ENCODE data around the gene GNA12. TPM values are rescaled to one million over a fixed set of nuclear protein-coding genes. Genes with fewer than 3 reads are reported as not detected.

GNA12 gene
- total RNA-seq, 2 experiments from 2014 or later, result 23.6 to 23.7 TPM

DNA sequence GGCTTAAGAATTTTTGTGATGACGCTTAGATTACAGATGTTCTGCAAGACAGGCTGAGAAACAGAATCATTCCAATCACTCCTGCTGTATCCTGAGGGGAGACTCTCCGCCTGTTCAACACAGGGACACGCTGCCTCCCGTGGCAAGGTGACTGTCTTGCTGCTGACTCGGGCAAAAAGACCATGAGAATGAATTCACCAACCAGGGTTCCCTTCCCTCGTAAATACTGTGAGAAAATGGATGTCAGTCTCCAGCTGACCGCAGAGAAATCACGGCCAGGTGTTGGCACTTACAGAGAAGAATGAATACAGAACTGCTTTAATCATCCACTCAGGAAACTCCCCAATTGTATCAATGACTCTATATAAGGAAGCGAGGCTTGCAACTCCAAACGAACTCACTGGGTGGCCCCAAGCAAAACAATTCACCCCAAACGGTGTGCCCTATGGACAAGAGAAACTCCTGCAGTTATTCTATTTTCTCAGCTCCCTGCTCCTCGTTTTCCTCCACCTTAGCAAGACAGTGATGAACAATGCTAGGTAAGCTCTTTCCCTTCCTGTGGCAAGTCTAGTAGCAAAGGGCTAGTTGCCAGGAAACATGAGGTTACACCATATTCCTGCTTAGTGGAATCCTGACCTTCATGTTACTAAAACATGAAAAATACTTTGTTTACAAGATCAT is 22.8 kb downstream of the GNA12 start:
- Mint-ChIP-seq H3K27ac (no peak overlapping the region), H3K9me3 (no peaks in the 10 kb centered on the region), H3K27me3 (no peaks in the 10 kb centered on the region), H3K4me1 (ENCODE audit: low read depth) (peaks cover 39% of the 10 kb centered on the region), H3K4me3 (no peak overlapping the region), H3K36me3 (peaks cover 2% of the 10 kb centered on the region)
- ChIA-PET CTCF (interaction anchor here (1.2 to 1.5 kb wide), 2 partner anchors 61 to 64 kb away, joined by 3 to 4 read pairs; no protein-coding TSS in a partner anchor), POLR2A (no interaction called here)
- intact Hi-C loops (cut with micrococcal nuclease), result loop anchor here (5.0 kb wide), 1 partner anchor 64 kb away; no protein-coding TSS in a partner anchor
- DNase-seq, result peak; percentile 20

DNA sequence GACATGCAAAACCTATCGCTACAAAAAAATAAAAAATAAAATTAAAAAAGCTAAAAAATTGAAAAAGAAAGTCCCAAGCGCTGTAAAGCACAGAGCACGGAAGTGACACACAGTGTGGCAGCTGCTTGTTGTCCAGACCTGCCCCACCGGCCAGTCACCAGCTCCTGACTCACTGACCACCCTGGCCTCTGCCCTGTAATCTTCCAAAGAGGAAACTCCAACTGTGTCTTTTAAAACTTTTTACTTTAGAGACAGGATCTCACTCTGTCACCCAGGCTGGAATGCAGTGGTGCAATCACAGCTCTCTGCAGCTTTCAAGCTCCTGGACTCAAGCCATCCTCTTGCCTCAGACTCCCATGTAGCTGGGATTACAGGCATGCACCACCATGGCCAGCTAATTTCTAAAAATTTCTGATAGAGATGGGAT is 23.6 kb downstream of the GNA12 start:
- H3K4me3 Mint-ChIP-seq, result no peak overlapping the region
- CTCF ChIA-PET, result interaction anchor here (0.6 to 1.5 kb wide), 4 partner anchors 60 to 111 kb away, joined by 3 to 4 read pairs (median 4); no protein-coding TSS in a partner anchor
- H3K27ac Mint-ChIP-seq, result no peak overlapping the region
- POLR2A ChIA-PET, result interaction anchor here (0.7 kb wide), 1 partner anchor 48 kb away, joined by 3 read pairs; no protein-coding TSS in a partner anchor
- peaks cover 2% of the 10 kb centered on the region for H3K36me3 Mint-ChIP-seq
- H3K27me3 Mint-ChIP-seq, result no peaks in the 10 kb centered on the region
- H3K9me3 Mint-ChIP-seq, result no peaks in the 10 kb centered on the region
- peaks cover 39% of the 10 kb centered on the region for H3K4me1 Mint-ChIP-seq (ENCODE audit: low read depth)
- intact Hi-C loops (cut with micrococcal nuclease), result loop anchor here (5.0 kb wide), 1 partner anchor 63 kb away; no protein-coding TSS in a partner anchor
- no peak for DNase-seq

DNA sequence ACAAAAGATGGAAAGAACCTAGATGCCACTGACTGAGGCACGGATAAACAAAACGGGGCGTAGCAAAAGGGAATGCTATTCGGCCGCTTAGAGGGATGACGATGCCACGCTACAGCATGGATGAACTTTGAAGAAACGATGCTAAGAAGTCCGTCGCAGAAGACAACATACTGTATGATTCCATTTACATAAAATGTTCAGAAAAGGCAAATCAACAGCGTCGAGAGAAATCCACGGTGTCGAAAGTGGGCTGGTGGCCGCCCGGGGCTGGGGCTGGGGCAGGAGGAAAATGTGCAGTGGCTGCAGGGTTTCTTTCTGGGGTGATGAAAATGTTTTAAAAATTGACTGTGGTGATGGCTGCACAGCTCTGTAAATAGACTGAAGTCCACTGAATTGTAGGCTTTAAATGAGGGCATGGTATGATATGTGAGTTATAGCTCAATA is 24.1 kb downstream of the GNA12 start:
- H3K4me3 Mint-ChIP-seq, result no peak overlapping the region
- ChIA-PET POLR2A (interaction anchor here (0.7 kb wide), 1 partner anchor 47 kb away, joined by 3 read pairs; no protein-coding TSS in a partner anchor), CTCF (interaction anchor here (0.6 to 1.2 kb wide), 3 partner anchors 59 to 110 kb away, joined by 3 to 4 read pairs (median 3); no protein-coding TSS in a partner anchor)
- H3K27me3 Mint-ChIP-seq, result no peaks in the 10 kb centered on the region
- DNase-seq, result no peak
- H3K36me3 Mint-ChIP-seq, result peaks cover 2% of the 10 kb centered on the region
- peaks cover 33% of the 10 kb centered on the region for H3K4me1 Mint-ChIP-seq (ENCODE audit: low read depth)
- H3K27ac Mint-ChIP-seq, result no peak overlapping the region
- intact Hi-C loops (cut with micrococcal nuclease), result loop anchor here (5.0 kb wide), 1 partner anchor 63 kb away; no protein-coding TSS in a partner anchor
- no peaks in the 10 kb centered on the region for H3K9me3 Mint-ChIP-seq

DNA sequence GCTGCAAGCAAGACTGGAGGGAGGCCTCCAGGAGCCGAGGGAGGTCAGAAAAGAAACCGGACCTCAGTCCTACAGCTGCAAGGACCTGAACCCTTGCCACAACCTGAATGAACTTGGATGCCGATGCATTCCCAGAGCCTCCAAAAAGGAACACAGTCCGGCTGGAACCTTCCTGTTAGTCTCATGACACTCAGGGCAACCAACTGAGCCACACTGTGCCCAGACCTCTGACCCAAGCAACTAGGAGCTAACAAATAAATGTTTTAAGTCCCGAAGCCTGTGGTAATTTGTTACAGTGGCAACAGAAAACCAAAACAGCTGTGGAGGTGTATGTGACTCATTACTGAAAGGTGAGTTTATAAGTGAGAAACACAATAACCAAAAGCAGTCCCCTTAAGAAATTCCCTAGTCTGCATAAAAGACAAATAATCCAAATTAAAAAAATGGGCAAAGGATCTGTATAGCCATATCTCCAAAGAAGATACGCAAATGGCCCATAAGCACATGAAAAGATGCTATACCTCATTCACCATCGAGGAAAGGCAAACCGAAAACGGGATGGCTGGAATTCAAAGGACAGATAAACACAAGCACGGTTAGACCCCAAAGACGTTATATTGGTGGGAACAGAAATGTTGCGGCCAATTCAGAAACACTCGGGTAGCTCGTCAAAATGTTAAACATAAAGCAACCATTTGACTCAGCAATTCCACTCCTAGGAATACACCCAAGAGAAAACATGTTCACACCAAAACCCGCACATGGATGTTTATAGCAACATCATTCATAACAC is 24.8 kb downstream of the GNA12 start:
- no peak overlapping the region for H3K27ac Mint-ChIP-seq

DNA sequence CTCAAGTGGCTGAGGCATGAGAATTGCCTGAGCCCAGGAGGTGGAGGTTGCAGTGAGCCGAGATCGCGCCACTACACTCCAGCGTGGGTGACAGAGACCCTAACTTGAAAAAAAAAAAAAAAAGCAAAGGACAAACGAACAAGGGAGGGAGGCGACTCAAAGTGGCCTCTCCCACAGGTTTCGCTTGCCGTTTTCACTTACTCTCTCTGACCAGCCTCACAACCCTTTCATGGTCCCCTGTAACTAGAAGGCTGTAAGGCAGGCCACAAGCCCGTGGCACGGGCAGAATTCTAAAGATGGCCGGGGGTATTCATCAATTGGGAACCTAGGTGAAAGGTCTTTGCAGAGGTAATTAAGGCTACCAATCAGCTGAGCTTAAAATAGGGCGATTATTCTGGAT is 25.5 kb downstream of the GNA12 start:
- intact Hi-C loops (cut with micrococcal nuclease), result no loop called here
- H3K27ac Mint-ChIP-seq, result no peak overlapping the region
- peaks cover 29% of the 10 kb centered on the region for H3K4me1 Mint-ChIP-seq (ENCODE audit: low read depth)
- POLR2A ChIA-PET, result no interaction called here
- no peak overlapping the region for H3K4me3 Mint-ChIP-seq
- no peaks in the 10 kb centered on the region for H3K9me3 Mint-ChIP-seq
- no peak for DNase-seq
- H3K27me3 Mint-ChIP-seq, result no peaks in the 10 kb centered on the region
- CTCF ChIA-PET, result interaction anchor here (1.1 kb wide), 1 partner anchor 108 kb away, joined by 4 read pairs; no protein-coding TSS in a partner anchor
- peaks cover 5% of the 10 kb centered on the region for H3K36me3 Mint-ChIP-seq

More for the DNA sequence above, 24.8 kb downstream of the GNA12 start:
- H3K4me1 Mint-ChIP-seq (ENCODE audit: low read depth), result peaks cover 29% of the 10 kb centered on the region
- H3K36me3 Mint-ChIP-seq, result peaks cover 5% of the 10 kb centered on the region
- H3K4me3 Mint-ChIP-seq, result no peak overlapping the region
- CTCF ChIA-PET, result interaction anchor here (1.1 to 1.2 kb wide), 3 partner anchors 59 to 110 kb away, joined by 3 to 4 read pairs (median 4); no protein-coding TSS in a partner anchor
- intact Hi-C loops (cut with micrococcal nuclease), result no loop called here
- POLR2A ChIA-PET, result interaction anchor here (0.7 kb wide), 1 partner anchor 47 kb away, joined by 3 read pairs; no protein-coding TSS in a partner anchor
- no peaks in the 10 kb centered on the region for H3K27me3 Mint-ChIP-seq
- H3K9me3 Mint-ChIP-seq, result no peaks in the 10 kb centered on the region
- DNase-seq, result no peak

DNA sequence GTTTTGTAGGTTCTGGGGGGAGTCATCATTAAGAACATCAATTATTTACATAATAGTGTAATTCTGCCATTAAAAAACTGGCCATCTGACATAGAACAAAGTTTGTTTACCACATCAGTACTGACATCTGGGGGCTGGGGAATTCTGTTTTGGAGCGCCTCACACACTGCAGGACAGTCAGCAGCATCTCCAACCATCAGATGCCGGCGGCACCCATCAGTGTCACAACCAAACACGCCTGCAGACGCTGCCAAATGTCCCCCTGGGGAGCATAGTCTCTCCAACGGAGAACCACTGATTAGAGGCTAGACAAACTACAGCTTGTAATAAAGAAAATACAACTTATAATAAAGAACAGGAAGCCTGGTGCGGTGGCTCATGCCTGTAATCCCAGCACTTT is 26.0 kb downstream of the GNA12 start:
- Mint-ChIP-seq H3K4me3 (no peak overlapping the region), H3K4me1 (ENCODE audit: low read depth) (peaks cover 32% of the 10 kb centered on the region), H3K27me3 (no peaks in the 10 kb centered on the region), H3K27ac (no peak overlapping the region), H3K36me3 (peaks cover 5% of the 10 kb centered on the region), H3K9me3 (no peaks in the 10 kb centered on the region)
- CTCF ChIA-PET, result interaction anchor here (1.1 kb wide), 1 partner anchor 108 kb away, joined by 4 read pairs; no protein-coding TSS in a partner anchor
- POLR2A ChIA-PET, result no interaction called here
- intact Hi-C loops (cut with micrococcal nuclease), result no loop called here
- no peak for DNase-seq

DNA sequence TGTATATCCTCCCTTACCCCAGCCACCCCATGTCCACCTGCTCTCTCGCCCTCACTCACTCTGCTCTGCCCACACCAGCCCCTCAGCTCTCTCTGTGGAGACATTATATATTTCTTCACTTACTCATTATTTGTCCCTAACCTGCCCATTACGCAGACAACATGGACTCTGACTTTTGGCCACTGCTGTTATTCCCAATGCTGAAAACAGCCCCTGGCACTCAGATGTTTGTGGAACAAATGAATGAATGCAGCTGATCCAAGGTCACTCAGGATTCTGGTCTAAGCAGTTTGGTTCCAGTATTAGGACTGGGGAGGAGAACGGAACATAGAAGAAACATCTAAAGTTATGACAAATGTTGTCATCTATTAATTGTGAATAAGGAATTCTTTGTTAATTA is 26.7 kb downstream of the GNA12 start:
- Mint-ChIP-seq H3K4me1 (ENCODE audit: low read depth) (peaks cover 32% of the 10 kb centered on the region), H3K27ac (no peak overlapping the region), H3K36me3 (peaks cover 5% of the 10 kb centered on the region), H3K9me3 (no peaks in the 10 kb centered on the region), H3K27me3 (no peaks in the 10 kb centered on the region), H3K4me3 (no peak overlapping the region)
- ChIA-PET POLR2A (no interaction called here), CTCF (no interaction called here)
- intact Hi-C loops (cut with micrococcal nuclease), result no loop called here
- no peak for DNase-seq

DNA sequence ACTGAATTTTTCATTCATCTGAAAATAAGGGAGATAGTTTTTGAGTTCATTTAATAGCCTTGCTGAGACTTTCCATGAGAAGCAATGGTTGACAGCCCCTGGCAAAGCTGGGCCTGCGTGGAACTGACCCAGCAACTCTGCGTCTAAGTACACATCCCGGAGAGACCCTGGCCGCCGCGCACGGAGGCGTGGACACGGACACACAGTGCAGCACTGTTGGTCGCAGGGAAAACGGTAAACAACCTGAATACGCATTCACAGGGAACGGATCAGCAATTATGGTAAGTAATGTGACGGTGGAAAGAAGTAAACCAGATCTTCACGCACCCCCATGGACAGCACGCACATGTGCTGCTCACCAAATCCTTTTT is 28.2 kb downstream of the GNA12 start:
- no peaks in the 10 kb centered on the region for H3K27me3 Mint-ChIP-seq
- peaks cover 3% of the 10 kb centered on the region for H3K36me3 Mint-ChIP-seq
- H3K27ac Mint-ChIP-seq, result no peak overlapping the region
- no peak overlapping the region for H3K4me3 Mint-ChIP-seq
- POLR2A ChIA-PET, result interaction anchor here (0.6 kb wide), 1 partner anchor 172 kb away, joined by 4 read pairs; no protein-coding TSS in a partner anchor
- no peak for DNase-seq
- no peaks in the 10 kb centered on the region for H3K9me3 Mint-ChIP-seq
- intact Hi-C loops (cut with micrococcal nuclease), result no loop called here
- H3K4me1 Mint-ChIP-seq (ENCODE audit: low read depth), result peaks cover 18% of the 10 kb centered on the region
- CTCF ChIA-PET, result interaction anchor here (0.6 kb wide), 1 partner anchor 97 kb away, joined by 4 read pairs; no protein-coding TSS in a partner anchor

DNA sequence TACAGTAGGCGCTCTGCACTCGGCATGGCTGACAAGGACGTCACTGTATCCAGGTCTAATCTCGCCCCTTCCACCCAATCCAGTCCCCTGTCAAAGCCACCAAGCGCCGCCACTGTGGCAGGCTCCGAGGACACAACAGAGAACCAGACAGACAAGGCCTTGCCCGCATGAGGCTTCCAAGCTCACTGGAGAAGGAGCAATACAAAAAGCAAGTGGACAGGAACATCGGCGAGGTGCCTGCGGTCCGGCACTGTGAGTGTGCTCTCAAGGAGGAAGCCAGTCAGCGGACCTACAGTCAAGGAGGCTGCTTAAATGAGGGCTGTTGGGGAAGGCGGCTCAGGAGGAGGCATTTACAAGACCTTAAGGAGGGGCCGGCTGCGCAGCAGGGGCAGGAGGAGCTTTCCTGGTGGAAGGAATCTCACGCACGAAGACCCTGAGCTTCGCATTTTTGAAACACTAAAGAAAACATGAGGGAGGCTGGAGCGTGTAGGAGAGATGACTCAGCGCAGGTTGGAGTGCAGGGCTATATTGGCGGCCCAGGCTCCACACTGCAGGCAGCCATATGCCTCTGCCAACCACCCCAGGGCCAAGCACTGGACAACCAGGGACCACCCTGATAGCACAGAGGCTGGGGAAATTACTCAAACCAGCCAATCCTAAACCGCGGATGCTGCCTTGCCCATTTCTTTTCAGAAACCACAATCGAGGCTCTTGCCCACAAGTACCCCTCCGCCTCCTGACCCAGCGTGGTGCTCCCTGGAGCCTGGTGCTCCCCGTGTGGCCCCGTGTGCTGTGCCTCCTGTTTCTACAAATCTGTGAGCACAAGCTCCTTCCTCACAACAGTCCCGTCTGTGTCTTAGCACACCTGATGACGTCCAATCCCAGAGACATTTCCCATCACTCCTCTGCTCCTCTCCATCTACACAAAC is 28.9 kb downstream of the GNA12 start:
- Mint-ChIP-seq H3K4me3 (no peak overlapping the region), H3K27me3 (no peaks in the 10 kb centered on the region), H3K9me3 (no peaks in the 10 kb centered on the region), H3K36me3 (peaks cover 3% of the 10 kb centered on the region), H3K4me1 (ENCODE audit: low read depth) (peaks cover 18% of the 10 kb centered on the region), H3K27ac (no peak overlapping the region)
- intact Hi-C loops (cut with micrococcal nuclease), result no loop called here
- POLR2A ChIA-PET, result no interaction called here
- CTCF ChIA-PET, result interaction anchor here (0.6 kb wide), 1 partner anchor 97 kb away, joined by 4 read pairs; no protein-coding TSS in a partner anchor
- DNase-seq, result no peak

DNA sequence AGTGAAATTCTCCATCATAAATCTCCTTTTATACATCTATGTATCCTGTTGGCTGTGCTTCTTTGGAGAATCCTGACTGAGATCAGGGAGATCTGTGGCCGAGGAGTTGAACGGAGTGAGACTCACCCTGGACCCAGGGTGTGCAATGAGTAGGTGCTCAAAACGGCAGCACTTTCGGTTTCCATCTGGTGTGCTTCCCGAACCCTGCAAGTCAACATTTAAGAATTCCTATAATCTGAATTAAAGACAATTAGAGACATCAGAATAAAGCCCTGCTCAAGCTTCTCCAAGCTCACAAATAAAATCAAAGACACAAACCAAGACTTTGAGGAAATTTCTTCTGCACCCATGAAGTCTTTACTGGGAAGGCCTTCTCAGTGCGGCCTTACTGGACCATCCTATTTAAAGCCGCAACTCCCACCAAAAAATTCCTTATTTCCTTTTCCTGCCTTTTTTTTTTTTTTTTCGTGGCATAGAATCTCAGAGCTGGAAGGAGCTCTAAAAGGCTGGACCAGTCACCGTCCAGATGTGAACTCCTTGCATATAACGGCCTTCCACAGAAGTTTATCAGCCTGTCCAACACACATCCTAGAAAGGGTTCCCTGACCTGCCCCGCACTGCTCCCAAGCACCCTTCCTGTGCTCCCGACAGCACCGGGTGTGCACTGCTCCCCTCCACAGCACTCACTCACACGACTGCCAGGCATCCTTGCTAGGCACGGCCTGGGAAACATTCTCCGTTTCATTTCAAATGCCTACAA is 29.7 kb downstream of the GNA12 start:
- Mint-ChIP-seq H3K4me1 (ENCODE audit: low read depth) (peaks cover 9% of the 10 kb centered on the region), H3K27ac (no peak overlapping the region), H3K4me3 (no peak overlapping the region), H3K27me3 (no peaks in the 10 kb centered on the region), H3K36me3 (peaks cover 3% of the 10 kb centered on the region), H3K9me3 (no peaks in the 10 kb centered on the region)
- POLR2A ChIA-PET, result no interaction called here
- CTCF ChIA-PET, result no interaction called here
- no peak for DNase-seq
- intact Hi-C loops (cut with micrococcal nuclease), result no loop called here
